Left ventricle myocardium inferior (tissue), 1 donor: Measurements from ENCODE around the gene USPL1. TPM values are rescaled to one million over a fixed set of nuclear protein-coding genes. Genes with fewer than 3 reads are reported as not detected.

Experiments
- DNase-seq: peaks from one replicate; pipeline ENCODE4 v3.0.0-alpha.2; 2020
- H3K27ac ChIP-seq: fragments of 200-600 bp; replicated peaks from 2 replicates; pipeline ENCODE4 v1.8.0; 2021
- H3K27me3 ChIP-seq: fragments of 200-600 bp; 2 replicates; pipeline ENCODE4 v1.8.0; 2021; ENCODE audit warnings: low read depth
- H3K36me3 ChIP-seq: fragments of 200-600 bp; 2 replicates; pipeline ENCODE4 v1.8.0; 2021
- H3K4me1 ChIP-seq: fragments of 200-600 bp; 2 replicates; pipeline ENCODE4 v1.8.0; 2021
- H3K4me3 ChIP-seq: fragments of 200-600 bp; 2 replicates; pipeline ENCODE4 v1.8.0; 2021; ENCODE audit warnings: mild to moderate bottlenecking, moderate library complexity
- H3K9me3 ChIP-seq: fragments of 200-600 bp; replicated peaks from 2 replicates; pipeline ENCODE4 v1.8.0; 2021
- intact Hi-C: fragments of 100-400 bp; cut with micrococcal nuclease; formaldehyde crosslinking; loops from one replicate; pipeline ENCODE4 v1.11.0; 2022
- total RNA-seq: library from RNA; stranded (reverse); fragmentation: NEBNext Ultra II Directional; extraction: Animal tissue kit (Norgen Biotek cat#: 25700); gene quantifications from one replicate; pipeline ENCODE4 v1.2.1, GENCODE V29; 2021
- TF ChIP-seq, protein P1 (sequence below): fragments of 200-600 bp; IDR thresholded peaks from 2 replicates; pipeline ENCODE4 v1.8.0; 2021; ENCODE audit warnings: antibody characterized with exemption, mild to moderate bottlenecking, borderline replicate concordance
- donor health status: DM: no; HTN: yes; CAD: no; lungs with severe emphysema.

The USPL1 gene
- total RNA-seq, 1 donor from 2014 or later = 9.1 TPM

DNA sequence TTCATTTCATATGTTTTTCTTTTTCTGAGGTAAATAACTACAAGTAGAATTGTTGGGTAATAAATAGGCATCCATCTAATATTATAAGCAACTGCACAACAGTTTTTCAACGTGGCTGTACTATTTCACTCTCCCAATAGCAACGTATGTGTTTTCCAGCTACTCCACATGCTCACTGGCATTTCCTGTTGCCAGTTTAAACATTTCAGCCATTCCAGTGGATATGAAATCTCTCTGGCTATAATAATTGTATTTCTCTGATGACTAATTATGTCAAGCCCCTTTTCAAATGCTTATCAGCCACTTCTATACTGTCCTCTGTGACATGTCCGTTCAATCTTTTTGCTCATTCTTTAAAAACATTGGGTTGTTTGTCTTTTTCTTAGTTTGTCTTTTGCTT, 90.8 kb downstream of the USPL1 start:
- TF ChIP-seq, protein P1, sequence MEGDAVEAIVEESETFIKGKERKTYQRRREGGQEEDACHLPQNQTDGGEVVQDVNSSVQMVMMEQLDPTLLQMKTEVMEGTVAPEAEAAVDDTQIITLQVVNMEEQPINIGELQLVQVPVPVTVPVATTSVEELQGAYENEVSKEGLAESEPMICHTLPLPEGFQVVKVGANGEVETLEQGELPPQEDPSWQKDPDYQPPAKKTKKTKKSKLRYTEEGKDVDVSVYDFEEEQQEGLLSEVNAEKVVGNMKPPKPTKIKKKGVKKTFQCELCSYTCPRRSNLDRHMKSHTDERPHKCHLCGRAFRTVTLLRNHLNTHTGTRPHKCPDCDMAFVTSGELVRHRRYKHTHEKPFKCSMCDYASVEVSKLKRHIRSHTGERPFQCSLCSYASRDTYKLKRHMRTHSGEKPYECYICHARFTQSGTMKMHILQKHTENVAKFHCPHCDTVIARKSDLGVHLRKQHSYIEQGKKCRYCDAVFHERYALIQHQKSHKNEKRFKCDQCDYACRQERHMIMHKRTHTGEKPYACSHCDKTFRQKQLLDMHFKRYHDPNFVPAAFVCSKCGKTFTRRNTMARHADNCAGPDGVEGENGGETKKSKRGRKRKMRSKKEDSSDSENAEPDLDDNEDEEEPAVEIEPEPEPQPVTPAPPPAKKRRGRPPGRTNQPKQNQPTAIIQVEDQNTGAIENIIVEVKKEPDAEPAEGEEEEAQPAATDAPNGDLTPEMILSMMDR = no peak
- Histone ChIP-seq H3K4me3 (no peak overlapping the region), H3K27me3 (no peaks in the 10 kb centered on the region), H3K27ac (no peak overlapping the region), H3K4me1 (peaks cover 3% of the 10 kb centered on the region), H3K9me3 (no peaks in the 10 kb centered on the region), H3K36me3 (no peaks in the 10 kb centered on the region)
- intact Hi-C loops = no loop called here
- no peak for DNase-seq

Other genes starting within 250 kb of the USPL1 start
- gene UBE2L5, start 195.4 kb upstream of the USPL1 start, total RNA-seq = not detected
- gene HMGB1, start 152.0 kb upstream of the USPL1 start, total RNA-seq = 161 TPM
- gene ALOX5AP, start 117.6 kb downstream of the USPL1 start, total RNA-seq = 7.2 TPM